Esophagus squamous epithelium (tissue), 4 donors: ENCODE measurements around the gene SBNO2.

Experiments used
- POLR2A ChIP-seq, 4 donors: fragments of 450-650 bp; IDR thresholded peaks; one replicate each; pipeline ENCODE4 v1.6.1; 2017; ENCODE audit warnings: antibody characterized with exemption in 4 of 4, mild to moderate bottlenecking in 4 of 4, moderate library complexity in 3 of 4
- TF ChIP-seq, protein P1 (sequence below), 6 experiments: fragments of 450-650 bp in 4 of 6; fragments of 200-600 bp in 2 of 6; sonication (generic) in 2 of 6; IDR thresholded peaks; one replicate each; pipeline ENCODE4 v1.5.1; 2016 to 2019; ENCODE audit warnings: antibody characterized with exemption in 6 of 6, mild to moderate bottlenecking in 4 of 6, moderate library complexity in 4 of 6

DNA sequence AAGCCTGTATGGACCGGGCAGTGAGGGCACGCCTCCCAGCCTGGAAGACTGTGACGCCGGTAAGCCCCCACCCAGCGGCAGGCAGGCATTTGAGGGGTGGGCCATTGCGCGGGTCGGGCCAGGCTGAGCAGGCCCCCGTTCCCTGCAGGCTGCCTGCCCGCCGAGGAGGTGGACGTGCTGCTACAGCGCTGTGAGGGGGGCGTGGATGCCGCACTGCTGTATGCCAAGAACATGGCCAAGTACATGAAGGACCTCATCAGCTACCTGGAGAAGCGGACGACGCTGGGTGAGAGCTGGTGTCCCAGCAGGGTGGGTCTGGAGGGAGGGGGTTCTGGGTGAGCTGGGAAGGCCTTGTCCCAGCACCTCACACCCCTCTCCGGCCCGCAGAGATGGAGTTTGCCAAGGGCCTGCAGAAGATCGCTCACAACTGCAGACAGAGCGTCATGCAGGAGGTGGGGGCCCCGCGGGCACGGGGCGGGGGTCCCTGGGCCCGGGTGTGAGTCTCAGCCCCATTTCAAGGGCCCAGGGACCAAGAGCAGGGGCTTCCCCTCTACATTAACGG lies 100.0 kb downstream of the SBNO2 start:
- TF ChIP-seq POLR2A (IDR thresholded peaks at IDR 0.05), result no peak
- TF ChIP-seq, protein P1, sequence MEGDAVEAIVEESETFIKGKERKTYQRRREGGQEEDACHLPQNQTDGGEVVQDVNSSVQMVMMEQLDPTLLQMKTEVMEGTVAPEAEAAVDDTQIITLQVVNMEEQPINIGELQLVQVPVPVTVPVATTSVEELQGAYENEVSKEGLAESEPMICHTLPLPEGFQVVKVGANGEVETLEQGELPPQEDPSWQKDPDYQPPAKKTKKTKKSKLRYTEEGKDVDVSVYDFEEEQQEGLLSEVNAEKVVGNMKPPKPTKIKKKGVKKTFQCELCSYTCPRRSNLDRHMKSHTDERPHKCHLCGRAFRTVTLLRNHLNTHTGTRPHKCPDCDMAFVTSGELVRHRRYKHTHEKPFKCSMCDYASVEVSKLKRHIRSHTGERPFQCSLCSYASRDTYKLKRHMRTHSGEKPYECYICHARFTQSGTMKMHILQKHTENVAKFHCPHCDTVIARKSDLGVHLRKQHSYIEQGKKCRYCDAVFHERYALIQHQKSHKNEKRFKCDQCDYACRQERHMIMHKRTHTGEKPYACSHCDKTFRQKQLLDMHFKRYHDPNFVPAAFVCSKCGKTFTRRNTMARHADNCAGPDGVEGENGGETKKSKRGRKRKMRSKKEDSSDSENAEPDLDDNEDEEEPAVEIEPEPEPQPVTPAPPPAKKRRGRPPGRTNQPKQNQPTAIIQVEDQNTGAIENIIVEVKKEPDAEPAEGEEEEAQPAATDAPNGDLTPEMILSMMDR (IDR thresholded peaks at IDR 0.05), result no peak
